Activated naive CD4-positive, alpha-beta T cell treated with anti-CD3 and anti-CD28 coated beads for 36 hours (primary cell): ENCODE results near the gene CHRNA10. TPM values are rescaled to one million over a fixed set of nuclear protein-coding genes. Genes with fewer than 3 reads are reported as not detected.

Experiments
- CTCF ChIA-PET: fragments of 350-600 bp; sonication (Branson Sonifier 250); formaldehyde crosslinking; loops from one replicate; lab custom pipeline; 2021; ENCODE audit warnings: antibody characterized with exemption; lab: Charles Lee
- DNase-seq: peaks from one replicate; pipeline ENCODE4 v3.0.0-alpha.2; 2020
- H3K27ac Mint-ChIP-seq: one replicate; pipeline ENCODE4 v1.8.0; 2021; ENCODE audit warnings: mild to moderate bottlenecking, mixed read lengths
- H3K27me3 Mint-ChIP-seq: one replicate; pipeline ENCODE4 v1.8.0; 2021; ENCODE audit warnings: low read depth, mixed read lengths
- H3K36me3 Mint-ChIP-seq: one replicate; pipeline ENCODE4 v1.8.0; 2021; ENCODE audit warnings: low read depth, mixed read lengths
- H3K4me1 Mint-ChIP-seq: one replicate; pipeline ENCODE4 v1.8.0; 2021; ENCODE audit warnings: low read depth, mixed read lengths
- H3K4me3 Mint-ChIP-seq: one replicate; pipeline ENCODE4 v1.8.0; 2021; ENCODE audit warnings: mild to moderate bottlenecking, moderate library complexity, mixed read lengths
- H3K9me3 Mint-ChIP-seq: one replicate; pipeline ENCODE4 v1.8.0; 2021; ENCODE audit warnings: mixed read lengths
- intact Hi-C: fragments of 100-400 bp; cut with micrococcal nuclease; formaldehyde crosslinking; loops from one replicate; pipeline ENCODE4 v1.15.1; 2023
- total RNA-seq, 2 experiments: library from RNA; stranded (reverse); gene quantifications; one replicate each; pipeline ENCODE4 v1.2.3, GENCODE V29; 2021

Gene CHRNA10
- total RNA-seq, 2 experiments from 2014 or later, result 0.26 to 0.44 TPM

- Mint-ChIP-seq H3K9me3 (no peaks in the 10 kb centered on the region), H3K4me3 (no peak overlapping the region), H3K4me1 (peaks cover 12% of the 10 kb centered on the region), H3K27ac (no peak overlapping the region), H3K36me3 (peaks cover 42% of the 10 kb centered on the region), H3K27me3 (no peaks in the 10 kb centered on the region)
- DNase-seq, result no peak
- CTCF ChIA-PET, result interaction anchor here (0.5 to 1.1 kb wide), 3 partner anchors 130 to 410 kb away, joined by 3 to 5 read pairs (median 4); no protein-coding TSS in a partner anchor
- intact Hi-C loops, result loop anchor here (5.0 kb wide), 1 partner anchor 123 kb away; the partner anchor contains the start of gene PGAP2
These were observed 13.1 kb upstream of the CHRNA10 start for GRCh38 chr11:3684129-3684818.

- CTCF ChIA-PET, result interaction anchor here (0.7 to 1.1 kb wide), 2 partner anchors 14 to 131 kb away, joined by 3 to 5 read pairs; no protein-coding TSS in a partner anchor
- intact Hi-C loops, result loop anchor here (5.0 kb wide), 1 partner anchor 124 kb away; the partner anchor contains the start of gene PGAP2
- H3K9me3 Mint-ChIP-seq, result no peaks in the 10 kb centered on the region
- no peak overlapping the region for H3K27ac Mint-ChIP-seq
- no peaks in the 10 kb centered on the region for H3K27me3 Mint-ChIP-seq
- H3K4me1 Mint-ChIP-seq, result peaks cover 12% of the 10 kb centered on the region
- DNase-seq, result no peak
- H3K36me3 Mint-ChIP-seq, result peaks cover 50% of the 10 kb centered on the region
- H3K4me3 Mint-ChIP-seq, result no peak overlapping the region
These were observed 11.9 kb upstream of the CHRNA10 start for GRCh38 chr11:3683039-3683438.

- DNase-seq, result no peak
- Mint-ChIP-seq H3K27ac (no peak overlapping the region), H3K9me3 (no peaks in the 10 kb centered on the region), H3K4me1 (peaks cover 15% of the 10 kb centered on the region), H3K27me3 (no peaks in the 10 kb centered on the region), H3K36me3 (peaks cover 43% of the 10 kb centered on the region), H3K4me3 (no peak overlapping the region)
- CTCF ChIA-PET, result no interaction called here
- intact Hi-C loops, result no loop called here
These were observed 7.9 kb upstream of the CHRNA10 start for GRCh38 chr11:3679077-3679476.

- Mint-ChIP-seq H3K4me1 (peaks cover 3% of the 10 kb centered on the region), H3K9me3 (no peaks in the 10 kb centered on the region), H3K27ac (no peak overlapping the region), H3K4me3 (no peak overlapping the region), H3K36me3 (peaks cover 37% of the 10 kb centered on the region), H3K27me3 (no peaks in the 10 kb centered on the region)
- CTCF ChIA-PET, result no interaction called here
- intact Hi-C loops, result no loop called here
- no peak for DNase-seq
These were observed 4.8 kb upstream of the CHRNA10 start for GRCh38 chr11:3675971-3676370.

- H3K36me3 Mint-ChIP-seq, result peaks cover 37% of the 10 kb centered on the region
- no peak overlapping the region for H3K4me3 Mint-ChIP-seq
- peaks cover 3% of the 10 kb centered on the region for H3K4me1 Mint-ChIP-seq
- CTCF ChIA-PET, result no interaction called here
- H3K27me3 Mint-ChIP-seq, result no peaks in the 10 kb centered on the region
- intact Hi-C loops, result no loop called here
- DNase-seq, result no peak
- no peak overlapping the region for H3K27ac Mint-ChIP-seq
- H3K9me3 Mint-ChIP-seq, result no peaks in the 10 kb centered on the region
These were observed 3.0 kb upstream of the CHRNA10 start for GRCh38 chr11:3674189-3674588.

GRCh38 chr11:3669742-3670183, 1.4 kb downstream of the CHRNA10 start:
- no peak overlapping the region for H3K27ac Mint-ChIP-seq
- intact Hi-C loops, result no loop called here
- no peaks in the 10 kb centered on the region for H3K9me3 Mint-ChIP-seq
- DNase-seq, result no peak
- H3K27me3 Mint-ChIP-seq, result no peaks in the 10 kb centered on the region
- peaks cover 3% of the 10 kb centered on the region for H3K4me1 Mint-ChIP-seq
- H3K36me3 Mint-ChIP-seq, result peaks cover 31% of the 10 kb centered on the region
- no peak overlapping the region for H3K4me3 Mint-ChIP-seq
- CTCF ChIA-PET, result no interaction called here

- CTCF ChIA-PET, result interaction anchor here (0.7 kb wide), 1 partner anchor 60 kb away, joined by 3 read pairs; no protein-coding TSS in a partner anchor
- H3K4me3 Mint-ChIP-seq, result no peak overlapping the region
- H3K9me3 Mint-ChIP-seq, result no peaks in the 10 kb centered on the region
- DNase-seq, result no peak
- H3K27me3 Mint-ChIP-seq, result no peaks in the 10 kb centered on the region
- H3K4me1 Mint-ChIP-seq, result no peaks in the 10 kb centered on the region
- peaks cover 27% of the 10 kb centered on the region for H3K36me3 Mint-ChIP-seq
- intact Hi-C loops, result no loop called here
- H3K27ac Mint-ChIP-seq, result no peak overlapping the region
These were observed 2.1 kb downstream of the CHRNA10 start for GRCh38 chr11:3669128-3669527.

- Mint-ChIP-seq H3K4me3 (no peak overlapping the region), H3K27me3 (no peaks in the 10 kb centered on the region), H3K36me3 (peaks cover 25% of the 10 kb centered on the region), H3K27ac (no peak overlapping the region), H3K9me3 (no peaks in the 10 kb centered on the region), H3K4me1 (no peaks in the 10 kb centered on the region)
- no peak for DNase-seq
- CTCF ChIA-PET, result no interaction called here
- intact Hi-C loops, result no loop called here
These were observed 3.8 kb downstream of the CHRNA10 start for GRCh38 chr11:3667149-3668035.

- H3K9me3 Mint-ChIP-seq, result no peaks in the 10 kb centered on the region
- no peaks in the 10 kb centered on the region for H3K27me3 Mint-ChIP-seq
- CTCF ChIA-PET, result no interaction called here
- intact Hi-C loops, result no loop called here
- H3K4me3 Mint-ChIP-seq, result no peak overlapping the region
- no peak overlapping the region for H3K27ac Mint-ChIP-seq
- H3K36me3 Mint-ChIP-seq, result peaks cover 22% of the 10 kb centered on the region
- no peak for DNase-seq
- no peaks in the 10 kb centered on the region for H3K4me1 Mint-ChIP-seq
These were observed 5.1 kb downstream of the CHRNA10 start for GRCh38 chr11:3666023-3666530.

GRCh38 chr11:3665336-3666022, 5.7 kb downstream of the CHRNA10 start:
- H3K9me3 Mint-ChIP-seq, result no peaks in the 10 kb centered on the region
- DNase-seq, result no peak
- no peaks in the 10 kb centered on the region for H3K27me3 Mint-ChIP-seq
- intact Hi-C loops, result no loop called here
- H3K4me3 Mint-ChIP-seq, result no peak overlapping the region
- no peaks in the 10 kb centered on the region for H3K4me1 Mint-ChIP-seq
- H3K27ac Mint-ChIP-seq, result no peak overlapping the region
- peaks cover 18% of the 10 kb centered on the region for H3K36me3 Mint-ChIP-seq
- CTCF ChIA-PET, result no interaction called here

GRCh38 chr11:3664032-3664630, 7.1 kb downstream of the CHRNA10 start:
- no peak overlapping the region for H3K27ac Mint-ChIP-seq
- H3K4me1 Mint-ChIP-seq, result no peaks in the 10 kb centered on the region
- peaks cover 9% of the 10 kb centered on the region for H3K36me3 Mint-ChIP-seq
- H3K4me3 Mint-ChIP-seq, result no peak overlapping the region
- CTCF ChIA-PET, result interaction anchor here (0.8 kb wide), 1 partner anchor 114 kb away, joined by 3 read pairs; no protein-coding TSS in a partner anchor
- H3K9me3 Mint-ChIP-seq, result no peaks in the 10 kb centered on the region
- no peak for DNase-seq
- intact Hi-C loops, result no loop called here
- no peaks in the 10 kb centered on the region for H3K27me3 Mint-ChIP-seq
